HG03103 (cell line): ENCODE results near the gene CLDN17.

ENCODE experiments used
- ATAC-seq: cut with Tn5 transposase; IDR thresholded peaks from one replicate; pipeline ENCODE4 v1.9.1; 2021; ENCODE audit warnings: low read depth; ENCODE audit not compliant: unreplicated experiment

CLDN17 gene, protein sequence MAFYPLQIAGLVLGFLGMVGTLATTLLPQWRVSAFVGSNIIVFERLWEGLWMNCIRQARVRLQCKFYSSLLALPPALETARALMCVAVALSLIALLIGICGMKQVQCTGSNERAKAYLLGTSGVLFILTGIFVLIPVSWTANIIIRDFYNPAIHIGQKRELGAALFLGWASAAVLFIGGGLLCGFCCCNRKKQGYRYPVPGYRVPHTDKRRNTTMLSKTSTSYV

DNA sequence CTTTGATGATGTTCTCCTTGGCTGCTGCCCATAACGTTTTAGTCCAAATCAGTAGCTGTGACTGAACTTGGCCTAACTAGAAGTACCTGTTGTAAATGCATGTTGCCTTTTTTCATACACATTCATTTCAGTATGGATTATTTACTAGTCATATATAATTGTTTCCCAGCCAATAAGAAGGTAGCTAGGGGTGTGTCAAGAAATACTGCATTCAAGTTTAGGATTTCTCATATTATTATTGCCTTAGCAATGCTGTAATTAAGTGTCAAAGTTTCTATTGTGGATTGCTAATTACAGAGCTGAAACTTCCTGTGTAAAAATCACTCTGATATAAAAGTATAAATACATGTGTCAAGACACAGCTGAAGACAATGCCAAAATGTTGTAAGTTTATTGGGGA lies at the start of gene CLDN17:
CLDN17 (minus strand) TSS at position 101 of the 400 bp plus-strand sequence. CDS start 188 bp downstream, outside the sequence.
- ATAC-seq, result no peak

DNA sequence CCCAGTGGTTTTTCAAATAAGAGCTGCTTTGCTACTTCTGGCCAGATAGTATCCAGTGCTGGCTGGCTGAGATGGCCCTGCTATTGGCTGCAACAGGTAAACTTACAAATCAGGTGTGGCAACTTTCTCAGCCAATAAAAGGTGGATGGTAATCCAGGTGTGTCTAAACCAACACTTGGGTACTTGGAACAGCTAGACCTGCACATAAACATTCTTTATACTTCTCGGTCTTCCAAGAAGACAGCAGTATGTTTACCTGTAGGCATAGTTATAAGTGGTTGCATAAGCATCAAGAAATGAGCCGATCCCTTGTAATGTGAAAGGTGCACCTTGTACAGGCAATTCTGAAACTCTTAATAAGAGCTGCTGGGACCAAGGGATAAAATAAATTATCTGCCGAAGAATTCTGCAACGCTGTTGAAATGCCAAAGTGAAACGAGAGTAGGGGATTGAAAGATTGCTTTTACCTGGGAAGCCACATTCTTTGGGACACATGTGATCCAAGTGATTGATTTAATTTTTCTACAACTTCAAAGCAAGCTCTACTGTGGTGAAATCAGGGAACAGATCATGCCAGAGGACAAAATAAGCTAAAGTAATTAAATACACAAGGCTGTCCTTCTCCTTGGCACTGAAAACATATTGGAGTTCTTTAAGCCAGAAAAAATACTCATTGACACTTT lies 49.6 kb upstream of the CLDN17 start, which contains the start of gene CLDN8:
CLDN8 (minus strand) TSS at position 57 of the 683 bp plus-strand sequence. CDS start 172 bp downstream, outside the sequence.
- no peak for ATAC-seq

GRCh38 chr21:30211071-30211470 lies 44.5 kb upstream of the CLDN17 start:
- ATAC-seq, result no peak

DNA sequence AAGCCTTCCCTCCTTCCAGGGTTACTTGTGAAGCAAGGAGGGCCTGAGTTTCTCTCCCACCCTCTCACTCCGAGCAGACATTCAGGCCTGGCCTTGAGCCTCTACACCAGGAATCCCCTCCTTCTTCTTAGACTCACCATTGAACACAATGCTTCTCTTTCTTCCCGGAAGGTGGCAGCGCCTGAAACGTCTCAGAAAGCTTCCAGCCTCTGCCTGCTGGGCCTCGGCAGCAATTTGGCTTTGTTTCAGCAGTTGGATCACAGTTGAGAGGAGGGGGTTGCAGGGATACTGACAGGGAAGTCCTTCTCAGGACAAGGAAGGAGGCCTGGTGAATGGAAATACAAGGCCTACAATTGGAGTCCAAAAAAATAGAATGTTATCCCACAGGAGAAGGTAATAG lies 43.0 kb upstream of the CLDN17 start:
- ATAC-seq, result no peak

GRCh38 chr21:30207252-30207579 lies 40.6 kb upstream of the CLDN17 start:
- ATAC-seq, result no peak

GRCh38 chr21:30206551-30207251 lies 40.1 kb upstream of the CLDN17 start:
- ATAC-seq, result no peak

DNA sequence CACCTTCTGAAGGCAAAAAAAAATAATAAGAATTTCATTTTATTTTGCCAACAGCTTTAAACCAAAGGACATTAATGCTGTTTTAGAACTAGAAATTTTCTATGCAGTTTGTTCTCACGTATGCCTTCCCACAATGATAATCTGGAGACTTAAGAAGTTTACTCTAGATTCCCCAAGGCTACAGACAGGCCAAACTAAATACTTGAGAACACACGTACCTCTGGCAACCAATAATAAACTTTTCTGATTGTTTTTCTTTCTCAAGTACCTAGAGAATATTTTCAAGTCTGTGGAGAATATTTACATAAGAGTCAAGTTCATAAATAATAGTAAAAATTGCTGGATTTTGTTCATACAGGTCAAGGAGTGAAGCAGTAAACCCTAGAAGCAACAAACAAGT lies 33.4 kb upstream of the CLDN17 start:
- ATAC-seq, result no peak

DNA sequence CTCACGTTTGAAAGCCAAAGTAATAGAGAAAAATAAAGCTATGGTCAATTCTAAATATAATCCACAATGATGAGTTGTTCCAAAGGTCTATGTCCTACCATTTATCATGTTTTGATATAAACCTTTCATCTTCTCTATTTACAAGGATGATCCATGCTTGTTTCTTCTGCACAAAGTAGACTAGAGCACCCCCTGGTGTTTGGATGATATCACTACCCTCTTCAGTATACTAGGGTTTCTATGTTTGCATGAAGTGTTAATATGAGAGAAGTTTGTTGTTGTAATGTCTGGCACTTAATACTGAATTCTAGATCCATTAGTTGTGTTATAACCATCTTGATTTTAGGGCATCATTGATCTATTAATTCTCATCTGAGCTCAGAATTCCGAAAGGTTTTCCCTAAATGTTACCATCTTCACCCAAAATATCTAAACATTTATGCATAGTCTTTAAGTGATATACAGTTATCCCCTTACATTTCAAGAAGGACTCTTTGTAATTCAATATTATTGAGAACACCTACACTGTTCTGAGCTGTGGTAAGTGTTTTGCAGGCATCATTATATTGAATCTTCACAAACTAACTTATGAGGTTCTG lies 28.2 kb upstream of the CLDN17 start:
- peak; percentile 78 for ATAC-seq

DNA sequence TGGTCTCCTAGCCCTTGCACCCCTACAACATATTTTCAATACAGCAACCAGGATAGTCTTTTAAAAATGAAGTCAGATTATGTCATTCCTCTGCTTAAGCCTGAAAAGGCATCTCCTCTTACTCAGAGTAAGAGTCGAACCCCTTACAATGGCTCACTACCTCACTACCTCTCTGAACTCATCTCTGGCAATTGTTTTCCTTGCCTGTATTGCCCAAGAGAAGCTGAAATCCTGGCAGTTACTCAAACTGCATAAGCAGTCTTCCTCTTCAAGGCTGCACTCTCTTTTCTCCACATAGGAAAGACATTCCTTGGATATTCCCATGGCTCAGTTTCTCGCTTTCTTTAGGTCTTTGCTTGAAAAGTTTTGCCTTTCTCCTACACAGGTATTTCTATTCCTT lies 26.6 kb upstream of the CLDN17 start:
- no peak for ATAC-seq

- no peak for ATAC-seq
Observed at GRCh38 chr21:30190554-30190953, 23.9 kb upstream of the CLDN17 start.

- ATAC-seq, result no peak
Observed at GRCh38 chr21:30189773-30190172, 23.2 kb upstream of the CLDN17 start.

GRCh38 chr21:30186242-30186641 lies 19.6 kb upstream of the CLDN17 start:
- ATAC-seq, result no peak

- no peak for ATAC-seq
Observed at GRCh38 chr21:30168086-30168485, 1.5 kb upstream of the CLDN17 start.

GRCh38 chr21:30166171-30166570 lies 434 bp downstream of the CLDN17 start:
- ATAC-seq, result no peak

GRCh38 chr21:30164796-30165195 lies 1.8 kb downstream of the CLDN17 start:
- ATAC-seq, result no peak

DNA sequence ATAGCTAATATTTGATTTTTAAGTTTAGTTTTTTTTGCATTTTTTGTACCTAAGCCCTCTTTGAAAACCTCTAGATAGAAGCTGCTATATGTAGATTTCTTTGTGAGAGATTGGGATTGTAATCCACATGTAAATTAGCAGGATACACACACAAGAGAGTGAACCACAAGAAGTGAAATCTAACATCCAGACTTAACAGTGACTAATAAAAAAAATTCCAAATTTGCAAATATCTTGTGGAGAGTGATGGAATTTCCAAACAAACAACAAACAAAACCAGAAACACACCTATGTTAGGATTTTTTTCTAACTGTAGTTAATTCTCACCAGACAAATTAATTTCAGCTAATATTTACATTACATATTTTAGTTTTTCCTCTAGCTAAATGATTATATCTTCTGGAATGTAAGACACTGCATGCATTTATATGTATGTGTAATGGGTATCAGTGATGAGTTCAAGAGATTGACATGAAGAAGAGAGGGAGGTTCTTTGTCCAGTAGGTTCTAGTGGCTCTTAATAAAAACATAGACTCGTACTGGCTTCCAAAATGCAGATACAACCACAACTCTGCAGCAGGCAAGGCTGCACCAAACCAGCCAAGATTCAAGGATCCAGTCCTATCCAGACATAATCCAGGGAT lies 12.8 kb downstream of the CLDN17 start:
- no peak for ATAC-seq

GRCh38 chr21:30152792-30153191 lies 13.8 kb downstream of the CLDN17 start:
- ATAC-seq, result no peak

- no peak for ATAC-seq
Observed at GRCh38 chr21:30148906-30149305, 17.7 kb downstream of the CLDN17 start.

DNA sequence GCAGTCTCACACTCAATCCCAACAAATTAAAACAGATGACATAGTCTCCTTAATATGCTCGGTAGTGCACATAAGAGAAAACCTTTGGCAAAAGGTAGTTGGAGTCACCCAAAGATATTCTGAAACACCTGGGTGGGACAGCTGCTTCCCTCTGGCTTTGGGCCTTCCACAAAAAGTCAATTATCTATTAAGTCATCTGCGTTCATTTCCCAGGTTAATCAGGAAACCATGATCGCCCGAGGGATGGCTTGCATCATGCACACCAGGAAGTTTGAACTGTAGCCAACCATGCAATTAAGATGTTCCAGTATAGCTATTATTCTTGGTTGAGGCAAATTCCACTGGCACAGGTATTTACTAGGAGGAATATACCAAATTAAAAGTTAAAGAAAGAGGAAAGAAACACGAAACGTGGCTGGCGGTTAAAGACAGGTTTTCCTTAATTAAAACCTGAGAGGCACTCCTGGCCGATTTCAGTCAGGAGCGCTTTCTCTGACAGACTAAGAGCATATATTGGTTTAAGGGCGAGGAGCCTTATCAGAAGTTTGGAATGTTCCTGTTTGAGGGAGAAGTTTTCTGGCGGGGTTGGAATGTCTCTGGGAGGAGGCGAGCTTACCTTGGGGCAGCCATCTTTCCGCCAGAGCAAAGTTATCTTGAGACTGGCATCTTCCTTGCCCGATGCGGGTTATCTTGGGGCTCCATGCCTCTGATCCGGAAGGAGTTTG lies 19.9 kb downstream of the CLDN17 start:
- no peak for ATAC-seq

DNA sequence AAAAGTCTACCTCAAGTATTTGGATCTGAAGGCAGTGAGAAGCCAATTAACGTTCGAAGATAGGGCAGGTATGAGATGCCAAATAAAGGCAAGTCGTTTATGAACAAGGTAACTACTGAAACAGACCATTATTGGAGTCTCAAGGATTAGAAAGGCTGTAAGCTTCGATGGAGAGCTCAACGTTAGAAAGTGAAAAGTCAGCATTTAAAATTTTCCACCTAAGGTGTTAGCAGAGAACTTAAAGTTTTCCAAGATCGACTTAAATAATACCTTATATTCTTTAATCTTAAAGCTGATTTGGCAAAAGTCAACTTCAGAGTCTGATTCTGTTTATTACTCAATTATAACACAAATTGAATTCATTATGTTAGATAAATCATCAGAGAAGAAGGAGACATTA lies 28.1 kb downstream of the CLDN17 start:
- ATAC-seq, result no peak
